SIG-M5 treated with dmso at 0.1 percent for 504 hours (cell line): Measurements from ENCODE around the gene BBS1.
"Not testable (repeated sequence)": the region's sequence is repeated elsewhere in the genome, so short reads cannot be mapped to it uniquely, and the experiment has no call there.

Experiments used
- DNase-seq: peaks from one replicate; lab custom pipeline; 2025; ENCODE audit not compliant: unreplicated experiment; lab: John Stamatoyannopoulos, UW

The BBS1 gene

GRCh38 chr11:66510271-66510989 lies at the start of gene BBS1:
TSS of gene BBS1 (plus strand) at chr11:66510635. CDS start at chr11:66510660, 25 bp downstream.
- peak; percentile 64 for DNase-seq

- DNase-seq, result no peak
Measured at GRCh38 chr11:66462010-66462409, 48.4 kb upstream of the BBS1 start.

GRCh38 chr11:66462911-66463310 lies 47.5 kb upstream of the BBS1 start:
- DNase-seq, result no peak

- DNase-seq, result not testable (repeated sequence)
Measured at GRCh38 chr11:66464116-66464515, 46.3 kb upstream of the BBS1 start.

- no peak for DNase-seq
Measured at GRCh38 chr11:66464916-66465315, 45.5 kb upstream of the BBS1 start.

GRCh38 chr11:66465373-66466224 lies 44.8 kb upstream of the BBS1 start:
- peak; percentile 34 for DNase-seq

- DNase-seq, result peak; percentile 87
Measured at GRCh38 chr11:66466225-66467033, 44.0 kb upstream of the BBS1 start, which contains the start of gene PELI3. TSS of gene PELI3 (plus strand) at chr11:66466905. CDS start at chr11:66468129, 1,224 bp downstream.

- no peak for DNase-seq
Measured at GRCh38 chr11:66467034-66467659, 43.3 kb upstream of the BBS1 start.

GRCh38 chr11:66467756-66468155 lies 42.7 kb upstream of the BBS1 start:
- peak; percentile 77 for DNase-seq

GRCh38 chr11:66468691-66469090 lies 41.7 kb upstream of the BBS1 start:
- no peak for DNase-seq

- DNase-seq, result no peak
Measured at GRCh38 chr11:66469441-66469840, 41.0 kb upstream of the BBS1 start.

- DNase-seq, result no peak
Measured at GRCh38 chr11:66470015-66470414, 40.4 kb upstream of the BBS1 start.

- no peak for DNase-seq
Measured at GRCh38 chr11:66471142-66471541, 39.3 kb upstream of the BBS1 start.

GRCh38 chr11:66472054-66472453 lies 38.4 kb upstream of the BBS1 start:
- no peak for DNase-seq

GRCh38 chr11:66473167-66473566 lies 37.3 kb upstream of the BBS1 start:
- no peak for DNase-seq

- DNase-seq, result no peak
Measured at GRCh38 chr11:66473608-66474515, 36.6 kb upstream of the BBS1 start.

GRCh38 chr11:66475349-66476172 lies 34.9 kb upstream of the BBS1 start:
- no peak for DNase-seq

- DNase-seq, result no peak
Measured at GRCh38 chr11:66476173-66476840, 34.1 kb upstream of the BBS1 start.
